H9 (cell line): ENCODE measurements around the gene RABGAP1. TPM values are rescaled to one million over a fixed set of nuclear protein-coding genes. Genes with fewer than 3 reads are reported as not detected.

Experiments used
- DNase-seq: peaks from one replicate; pipeline ENCODE4 v3.0.0-alpha.2; 2017
- H2AFZ ChIP-seq: one replicate; pipeline ENCODE4 v1.6.1; 2013; ENCODE audit warnings: mild to moderate bottlenecking, low read length, control low read depth, moderate library complexity
- H2AK5ac ChIP-seq: 2 replicates; pipeline ENCODE4 v1.6.1; 2013; ENCODE audit warnings: low read length, control low read depth, mixed read lengths; ENCODE audit not compliant: insufficient read length
- H2BK120ac ChIP-seq: one replicate; pipeline ENCODE4 v1.6.1; 2013; ENCODE audit warnings: low read depth, mild to moderate bottlenecking, low read length, control low read depth, inconsistent platforms; ENCODE audit not compliant: poor library complexity, severe bottlenecking
- H2BK12ac ChIP-seq: 2 replicates; pipeline ENCODE4 v1.6.1; 2013; ENCODE audit warnings: low read length, control low read depth, mixed read lengths, low read depth; ENCODE audit not compliant: insufficient read length
- H2BK15ac ChIP-seq: 2 replicates; pipeline ENCODE4 v1.6.1; 2013; ENCODE audit warnings: low read depth, low read length, control low read depth
- H2BK20ac ChIP-seq: one replicate; pipeline ENCODE4 v1.6.1; 2013; ENCODE audit warnings: low read depth, mild to moderate bottlenecking, low read length, control low read depth, inconsistent platforms; ENCODE audit not compliant: poor library complexity, severe bottlenecking
- H2BK5ac ChIP-seq: 2 replicates; pipeline ENCODE4 v1.6.1; 2013; ENCODE audit warnings: low read length, control low read depth, mixed read lengths; ENCODE audit not compliant: insufficient read length
- H3K14ac ChIP-seq: 2 replicates; pipeline ENCODE4 v1.6.1; 2013; ENCODE audit warnings: low read length, control low read depth; ENCODE audit not compliant: insufficient read depth
- H3K18ac ChIP-seq: 2 replicates; pipeline ENCODE4 v1.6.1; 2013; ENCODE audit warnings: low read depth, mild to moderate bottlenecking, mixed read lengths, low read length, control low read depth; ENCODE audit not compliant: insufficient read length
- H3K23ac ChIP-seq: 2 replicates; pipeline ENCODE4 v1.6.1; 2013; ENCODE audit warnings: low read length, control low read depth, mixed read lengths, low read depth; ENCODE audit not compliant: insufficient read length
- H3K23me2 ChIP-seq: 2 replicates; pipeline ENCODE4 v1.6.1; 2013; ENCODE audit warnings: low read depth, mild to moderate bottlenecking, mixed read lengths, low read length, control low read depth; ENCODE audit not compliant: insufficient read length, poor library complexity, severe bottlenecking
- H3K27ac ChIP-seq: 2 replicates; pipeline ENCODE4 v1.5.1; 2013; ENCODE audit warnings: low read length, control low read depth, mixed read lengths, low read depth; ENCODE audit not compliant: insufficient read length
- H3K27me3 ChIP-seq: 2 replicates; pipeline ENCODE4 v1.6.1; 2013; ENCODE audit warnings: low read length, control low read depth, inconsistent platforms; ENCODE audit not compliant: insufficient read depth
- H3K4ac ChIP-seq: 2 replicates; pipeline ENCODE4 v1.6.1; 2013; ENCODE audit warnings: low read depth, mild to moderate bottlenecking, control low read depth, inconsistent platforms, low read length, moderate library complexity
- H3K4me1 ChIP-seq: 2 replicates; pipeline ENCODE4 v1.6.1; 2013; ENCODE audit warnings: low read length, control low read depth, inconsistent platforms; ENCODE audit not compliant: insufficient read depth
- H3K4me2 ChIP-seq: 2 replicates; pipeline ENCODE4 v1.6.1; 2013; ENCODE audit warnings: low read length, control low read depth, mixed read lengths; ENCODE audit not compliant: insufficient read length, insufficient read depth
- H3K56ac ChIP-seq: 2 replicates; pipeline ENCODE4 v1.6.1; 2013; ENCODE audit warnings: low read depth, mild to moderate bottlenecking, mixed read lengths, low read length, control low read depth; ENCODE audit not compliant: insufficient read length
- H3K79me1 ChIP-seq: 2 replicates; pipeline ENCODE4 v1.6.1; 2013; ENCODE audit warnings: low read depth, mild to moderate bottlenecking, moderate library complexity, low read length, control low read depth, inconsistent platforms; ENCODE audit not compliant: insufficient read depth, poor library complexity, severe bottlenecking
- H3K79me2 ChIP-seq: 2 replicates; pipeline ENCODE4 v1.6.1; 2013; ENCODE audit warnings: low read length, control low read depth, inconsistent platforms; ENCODE audit not compliant: insufficient read depth
- H3K9ac ChIP-seq: 2 replicates; pipeline ENCODE4 v1.6.1; 2013; ENCODE audit warnings: low read length, control low read depth, mixed read lengths; ENCODE audit not compliant: insufficient read length; ENCODE audit errors: extremely low read depth
- H3K9me3 ChIP-seq: one replicate; pipeline ENCODE4 v1.6.1; 2013; ENCODE audit warnings: low read depth, low read length, inconsistent platforms; ENCODE audit not compliant: control insufficient read depth
- H3T11ph ChIP-seq: one replicate; pipeline ENCODE4 v1.6.1; 2013; ENCODE audit warnings: mild to moderate bottlenecking, low read length, control low read depth, inconsistent platforms
- H4K20me1 ChIP-seq: one replicate; pipeline ENCODE4 v1.6.1; 2013; ENCODE audit not compliant: control insufficient read depth, insufficient read length, insufficient read depth
- H4K5ac ChIP-seq: 2 replicates; pipeline ENCODE4 v1.6.1; 2013; ENCODE audit warnings: low read depth, mild to moderate bottlenecking, mixed read lengths, low read length, control low read depth; ENCODE audit not compliant: insufficient read length
- H4K8ac ChIP-seq: replicated peaks from 2 replicates; pipeline ENCODE4 v1.6.1; 2013; ENCODE audit warnings: low read length, control low read depth, mixed read lengths, low read depth; ENCODE audit not compliant: insufficient read length
- H4K91ac ChIP-seq: 2 replicates; pipeline ENCODE4 v1.6.1; 2013; ENCODE audit warnings: low read depth, mild to moderate bottlenecking, moderate library complexity, mixed read lengths, low read length, control low read depth; ENCODE audit not compliant: insufficient read length
- H3K27ac Mint-ChIP-seq, 3 experiments: 2 replicates in 2 of 3; 3 replicates in 1 of 3; pipeline ENCODE4 v1.8.0; 2020 to 2021; ENCODE audit warnings: mixed read lengths in 3 of 3, mild to moderate bottlenecking in 1 of 3, moderate library complexity in 1 of 3
- H3K27me3 Mint-ChIP-seq: 2 replicates; pipeline ENCODE4 v1.8.0; 2021; ENCODE audit warnings: low read depth, mild to moderate bottlenecking, moderate library complexity, mixed read lengths
- H3K36me3 Mint-ChIP-seq, 3 experiments: 2 replicates in 2 of 3; 3 replicates in 1 of 3; pipeline ENCODE4 v1.8.0; 2020 to 2021; ENCODE audit warnings: low read depth in 3 of 3, mixed read lengths in 3 of 3; ENCODE audit not compliant: insufficient read depth in 1 of 3
- H3K4me1 Mint-ChIP-seq, 2 experiments: 2 replicates each; pipeline ENCODE4 v1.8.0; 2020; ENCODE audit warnings: mixed read lengths in 2 of 2
- H3K4me3 Mint-ChIP-seq, 2 experiments: 2 replicates in 1 of 2; 3 replicates in 1 of 2; pipeline ENCODE4 v1.8.0; 2020 to 2021; ENCODE audit warnings: mild to moderate bottlenecking in 2 of 2, mixed read lengths in 2 of 2, moderate library complexity in 1 of 2
- H3K9me3 Mint-ChIP-seq, 2 experiments: 2 replicates in 1 of 2; 3 replicates in 1 of 2; pipeline ENCODE4 v1.8.0; 2020; ENCODE audit warnings: mild to moderate bottlenecking in 2 of 2, mixed read lengths in 2 of 2, moderate library complexity in 1 of 2
- CTCF ChIP-seq: fragments of 200-600 bp; sonication (generic); conservative IDR thresholded peaks from 3 replicates; pipeline ENCODE4 v1.8.0; 2021; ENCODE audit warnings: antibody characterized with exemption, mild to moderate bottlenecking
- WGBS: extraction: QIAGEN DNeasy Blood & Tissue Kit; methylation state at CpG from one replicate; pipeline ENCODE4 v1.1.7; 2013; ENCODE audit warnings: missing lambda C conversion rate, low lambda C conversion rate, mixed read lengths; ENCODE audit not compliant: insufficient read length; ENCODE audit errors: extremely low coverage; 5-methylcytosine and 5-hydroxymethylcytosine counted together
- total RNA-seq: library from RNA; stranded (reverse); gene quantifications from 2 replicates; pipeline ENCODE4 v1.2.1, GENCODE V29; 2021

The RABGAP1 gene
- total RNA-seq, 1 experiment from 2014 or later = 31.6 TPM

- no peak overlapping the region for H2AK5ac ChIP-seq
- no peaks in the 10 kb centered on the region for H3K9me3 Mint-ChIP-seq
- H3K9ac ChIP-seq = no peak overlapping the region
- H3K27me3 Mint-ChIP-seq = no peaks in the 10 kb centered on the region
- no peak overlapping the region for H3K18ac ChIP-seq
- H3K36me3 Mint-ChIP-seq = peaks cover 6 to 50% (median 37%) of the 10 kb centered on the region in 3 experiments; a peak in 6 of 7 replicates
- no peak overlapping the region for H2BK120ac ChIP-seq
- H3T11ph ChIP-seq = no peak overlapping the region
- no peaks in the 10 kb centered on the region for H4K20me1 ChIP-seq
- H3K4ac ChIP-seq = no peak overlapping the region
- H3K4me2 ChIP-seq = no peak overlapping the region
- no peak overlapping the region for H2AFZ ChIP-seq
- H4K5ac ChIP-seq = no peak overlapping the region
- H3K4me3 Mint-ChIP-seq = no peak overlapping the region
- no peak for DNase-seq
- H4K8ac ChIP-seq = no peak overlapping the region
- no peak overlapping the region for H2BK5ac ChIP-seq
- H3K79me1 ChIP-seq = no peaks in the 10 kb centered on the region
- peaks cover 15 to 21% of the 10 kb centered on the region in 2 experiments for H3K4me1 Mint-ChIP-seq
- no peaks in the 10 kb centered on the region for H3K9me3 ChIP-seq
- H3K23me2 ChIP-seq = no peaks in the 10 kb centered on the region
- no peak overlapping the region for H3K27ac Mint-ChIP-seq
- no peak overlapping the region for H3K27ac ChIP-seq
- TF ChIP-seq CTCF = no peak
- H3K4me1 ChIP-seq = no peaks in the 10 kb centered on the region
- no peak overlapping the region for H4K91ac ChIP-seq
- H3K23ac ChIP-seq = no peak overlapping the region
- no peak overlapping the region for H3K56ac ChIP-seq
- H3K27me3 ChIP-seq = no peaks in the 10 kb centered on the region
- WGBS = no CpG with 5 or more reads among the region's 1 CpG
- H2BK12ac ChIP-seq = no peak overlapping the region
- H2BK15ac ChIP-seq = no peak overlapping the region
- H3K14ac ChIP-seq = no peak overlapping the region
- no peak overlapping the region for H2BK20ac ChIP-seq
- no peaks in the 10 kb centered on the region for H3K79me2 ChIP-seq
Measured at GRCh38 chr9:122996586-122996985, 55.8 kb downstream of the RABGAP1 start.
